Measurements from ENCODE around the gene RNF26. TPM values are rescaled to one million over a fixed set of nuclear protein-coding genes. Genes with fewer than 3 reads are reported as not detected.

RNF26 gene
- total RNA-seq, 1 experiment from 2014 or later = 90.6 TPM

DNA sequence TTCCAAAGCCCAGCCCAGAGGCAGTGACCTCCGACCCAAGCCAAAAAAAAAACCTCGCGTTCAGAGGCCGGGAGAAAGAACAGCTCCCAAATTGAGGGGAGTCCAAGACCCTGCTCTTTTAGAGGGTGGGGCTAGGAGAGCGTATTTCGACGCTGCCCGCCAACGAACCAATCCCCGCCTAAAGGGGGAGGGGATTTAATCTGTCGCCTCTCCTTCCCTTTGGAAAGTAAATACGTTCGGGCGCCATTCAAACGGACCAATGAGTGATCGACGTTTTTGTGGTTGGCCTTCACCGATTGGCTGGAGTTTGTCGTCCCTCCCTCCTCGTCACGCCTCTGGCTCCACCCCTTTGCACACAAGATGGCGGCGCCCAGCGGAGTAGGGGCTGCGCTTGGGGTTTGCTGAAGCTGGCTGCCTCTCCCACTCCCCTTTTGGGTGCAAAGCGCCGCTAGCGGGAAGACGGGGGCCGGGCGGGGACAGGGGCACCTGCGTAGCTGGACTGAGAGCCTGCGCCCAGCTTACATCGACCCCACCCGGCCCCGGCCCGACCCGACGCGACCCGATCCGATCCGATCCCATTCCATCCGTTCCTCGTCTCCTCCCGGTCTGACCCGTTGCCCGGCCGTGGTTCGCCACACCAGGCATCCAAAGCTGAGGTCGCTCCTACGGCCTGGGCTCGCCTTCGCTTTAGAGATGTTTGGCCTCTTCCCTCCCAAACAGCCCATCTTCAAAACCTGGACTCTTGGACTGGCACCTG lies at the start of gene RNF26 (continued):
- TF ChIP-seq, protein P1, sequence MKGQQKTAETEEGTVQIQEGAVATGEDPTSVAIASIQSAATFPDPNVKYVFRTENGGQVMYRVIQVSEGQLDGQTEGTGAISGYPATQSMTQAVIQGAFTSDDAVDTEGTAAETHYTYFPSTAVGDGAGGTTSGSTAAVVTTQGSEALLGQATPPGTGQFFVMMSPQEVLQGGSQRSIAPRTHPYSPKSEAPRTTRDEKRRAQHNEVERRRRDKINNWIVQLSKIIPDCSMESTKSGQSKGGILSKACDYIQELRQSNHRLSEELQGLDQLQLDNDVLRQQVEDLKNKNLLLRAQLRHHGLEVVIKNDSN (CRISPR knock-in tag; IDR thresholded peaks at IDR 0.05) = peak; percentile 35; the same call in 1 of the 2 replicates
- TF ChIP-seq, protein P2, sequence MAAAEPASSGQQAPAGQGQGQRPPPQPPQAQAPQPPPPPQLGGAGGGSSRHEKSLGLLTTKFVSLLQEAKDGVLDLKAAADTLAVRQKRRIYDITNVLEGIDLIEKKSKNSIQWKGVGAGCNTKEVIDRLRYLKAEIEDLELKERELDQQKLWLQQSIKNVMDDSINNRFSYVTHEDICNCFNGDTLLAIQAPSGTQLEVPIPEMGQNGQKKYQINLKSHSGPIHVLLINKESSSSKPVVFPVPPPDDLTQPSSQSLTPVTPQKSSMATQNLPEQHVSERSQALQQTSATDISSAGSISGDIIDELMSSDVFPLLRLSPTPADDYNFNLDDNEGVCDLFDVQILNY (CRISPR knock-in tag; IDR thresholded peaks at IDR 0.05) = no peak
- TF ChIP-seq, protein P3, sequence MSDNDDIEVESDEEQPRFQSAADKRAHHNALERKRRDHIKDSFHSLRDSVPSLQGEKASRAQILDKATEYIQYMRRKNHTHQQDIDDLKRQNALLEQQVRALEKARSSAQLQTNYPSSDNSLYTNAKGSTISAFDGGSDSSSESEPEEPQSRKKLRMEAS (CRISPR knock-in tag; IDR thresholded peaks at IDR 0.05) = peak; percentile 76
- TF ChIP-seq, protein P4, sequence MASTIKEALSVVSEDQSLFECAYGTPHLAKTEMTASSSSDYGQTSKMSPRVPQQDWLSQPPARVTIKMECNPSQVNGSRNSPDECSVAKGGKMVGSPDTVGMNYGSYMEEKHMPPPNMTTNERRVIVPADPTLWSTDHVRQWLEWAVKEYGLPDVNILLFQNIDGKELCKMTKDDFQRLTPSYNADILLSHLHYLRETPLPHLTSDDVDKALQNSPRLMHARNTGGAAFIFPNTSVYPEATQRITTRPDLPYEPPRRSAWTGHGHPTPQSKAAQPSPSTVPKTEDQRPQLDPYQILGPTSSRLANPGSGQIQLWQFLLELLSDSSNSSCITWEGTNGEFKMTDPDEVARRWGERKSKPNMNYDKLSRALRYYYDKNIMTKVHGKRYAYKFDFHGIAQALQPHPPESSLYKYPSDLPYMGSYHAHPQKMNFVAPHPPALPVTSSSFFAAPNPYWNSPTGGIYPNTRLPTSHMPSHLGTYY (CRISPR knock-in tag; IDR thresholded peaks at IDR 0.05) = no peak
- TF ChIP-seq, protein P5, sequence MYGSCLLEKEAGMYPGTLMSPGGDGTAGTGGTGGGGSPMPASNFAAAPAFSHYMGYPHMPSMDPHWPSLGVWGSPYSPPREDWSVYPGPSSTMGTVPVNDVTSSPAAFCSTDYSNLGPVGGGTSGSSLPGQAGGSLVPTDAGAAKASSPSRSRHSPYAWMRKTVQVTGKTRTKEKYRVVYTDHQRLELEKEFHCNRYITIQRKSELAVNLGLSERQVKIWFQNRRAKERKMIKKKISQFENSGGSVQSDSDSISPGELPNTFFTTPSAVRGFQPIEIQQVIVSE (CRISPR knock-in tag; IDR thresholded peaks at IDR 0.05; ENCODE audit: borderline replicate concordance) = no peak
- TF ChIP-seq, protein P6, sequence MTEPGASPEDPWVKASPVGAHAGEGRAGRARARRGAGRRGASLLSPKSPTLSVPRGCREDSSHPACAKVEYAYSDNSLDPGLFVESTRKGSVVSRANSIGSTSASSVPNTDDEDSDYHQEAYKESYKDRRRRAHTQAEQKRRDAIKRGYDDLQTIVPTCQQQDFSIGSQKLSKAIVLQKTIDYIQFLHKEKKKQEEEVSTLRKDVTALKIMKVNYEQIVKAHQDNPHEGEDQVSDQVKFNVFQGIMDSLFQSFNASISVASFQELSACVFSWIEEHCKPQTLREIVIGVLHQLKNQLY (CRISPR knock-in tag; IDR thresholded peaks at IDR 0.05) = no peak
- TF ChIP-seq, protein P7, sequence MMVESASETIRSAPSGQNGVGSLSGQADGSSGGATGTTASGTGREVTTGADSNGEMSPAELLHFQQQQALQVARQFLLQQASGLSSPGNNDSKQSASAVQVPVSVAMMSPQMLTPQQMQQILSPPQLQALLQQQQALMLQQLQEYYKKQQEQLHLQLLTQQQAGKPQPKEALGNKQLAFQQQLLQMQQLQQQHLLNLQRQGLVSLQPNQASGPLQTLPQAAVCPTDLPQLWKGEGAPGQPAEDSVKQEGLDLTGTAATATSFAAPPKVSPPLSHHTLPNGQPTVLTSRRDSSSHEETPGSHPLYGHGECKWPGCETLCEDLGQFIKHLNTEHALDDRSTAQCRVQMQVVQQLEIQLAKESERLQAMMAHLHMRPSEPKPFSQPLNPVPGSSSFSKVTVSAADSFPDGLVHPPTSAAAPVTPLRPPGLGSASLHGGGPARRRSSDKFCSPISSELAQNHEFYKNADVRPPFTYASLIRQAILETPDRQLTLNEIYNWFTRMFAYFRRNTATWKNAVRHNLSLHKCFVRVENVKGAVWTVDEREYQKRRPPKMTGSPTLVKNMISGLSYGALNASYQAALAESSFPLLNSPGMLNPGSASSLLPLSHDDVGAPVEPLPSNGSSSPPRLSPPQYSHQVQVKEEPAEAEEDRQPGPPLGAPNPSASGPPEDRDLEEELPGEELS (CRISPR knock-in tag; IDR thresholded peaks at IDR 0.05) = no peak
- TF ChIP-seq OVOL2 (CRISPR knock-in tag; IDR thresholded peaks at IDR 0.05; ENCODE audit: borderline replicate concordance) (no peak), SOX15 (CRISPR knock-in tag; IDR thresholded peaks at IDR 0.05) (no peak), NR1H2 (CRISPR knock-in tag; IDR thresholded peaks at IDR 0.05) (no peak), ZNF138 (CRISPR knock-in tag; conservative IDR thresholded peaks at IDR 0.05) (no peak), FOXK1 (CRISPR knock-in tag; IDR thresholded peaks at IDR 0.05) (peak; percentile 86), ZNF232 (CRISPR knock-in tag; IDR thresholded peaks at IDR 0.05) (peak; percentile 56; the same call in 1 of the 2 replicates), RELA (CRISPR knock-in tag; IDR thresholded peaks at IDR 0.05; ENCODE audit: borderline replicate concordance) (0 out of 2 replicates have a peak, but pooled peaks have one; percentile 31), IRF2 (CRISPR knock-in tag; IDR thresholded peaks at IDR 0.05; ENCODE audit: borderline replicate concordance, low read depth) (no peak), GABPB1 (CRISPR knock-in tag; IDR thresholded peaks at IDR 0.05) (no peak; the same call in 1 of the 2 replicates)
- TF ChIP-seq, protein P8, sequence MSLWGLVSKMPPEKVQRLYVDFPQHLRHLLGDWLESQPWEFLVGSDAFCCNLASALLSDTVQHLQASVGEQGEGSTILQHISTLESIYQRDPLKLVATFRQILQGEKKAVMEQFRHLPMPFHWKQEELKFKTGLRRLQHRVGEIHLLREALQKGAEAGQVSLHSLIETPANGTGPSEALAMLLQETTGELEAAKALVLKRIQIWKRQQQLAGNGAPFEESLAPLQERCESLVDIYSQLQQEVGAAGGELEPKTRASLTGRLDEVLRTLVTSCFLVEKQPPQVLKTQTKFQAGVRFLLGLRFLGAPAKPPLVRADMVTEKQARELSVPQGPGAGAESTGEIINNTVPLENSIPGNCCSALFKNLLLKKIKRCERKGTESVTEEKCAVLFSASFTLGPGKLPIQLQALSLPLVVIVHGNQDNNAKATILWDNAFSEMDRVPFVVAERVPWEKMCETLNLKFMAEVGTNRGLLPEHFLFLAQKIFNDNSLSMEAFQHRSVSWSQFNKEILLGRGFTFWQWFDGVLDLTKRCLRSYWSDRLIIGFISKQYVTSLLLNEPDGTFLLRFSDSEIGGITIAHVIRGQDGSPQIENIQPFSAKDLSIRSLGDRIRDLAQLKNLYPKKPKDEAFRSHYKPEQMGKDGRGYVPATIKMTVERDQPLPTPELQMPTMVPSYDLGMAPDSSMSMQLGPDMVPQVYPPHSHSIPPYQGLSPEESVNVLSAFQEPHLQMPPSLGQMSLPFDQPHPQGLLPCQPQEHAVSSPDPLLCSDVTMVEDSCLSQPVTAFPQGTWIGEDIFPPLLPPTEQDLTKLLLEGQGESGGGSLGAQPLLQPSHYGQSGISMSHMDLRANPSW (CRISPR knock-in tag; conservative IDR thresholded peaks at IDR 0.05; ENCODE audit: low read depth) = no peak
- TF ChIP-seq, protein P9, sequence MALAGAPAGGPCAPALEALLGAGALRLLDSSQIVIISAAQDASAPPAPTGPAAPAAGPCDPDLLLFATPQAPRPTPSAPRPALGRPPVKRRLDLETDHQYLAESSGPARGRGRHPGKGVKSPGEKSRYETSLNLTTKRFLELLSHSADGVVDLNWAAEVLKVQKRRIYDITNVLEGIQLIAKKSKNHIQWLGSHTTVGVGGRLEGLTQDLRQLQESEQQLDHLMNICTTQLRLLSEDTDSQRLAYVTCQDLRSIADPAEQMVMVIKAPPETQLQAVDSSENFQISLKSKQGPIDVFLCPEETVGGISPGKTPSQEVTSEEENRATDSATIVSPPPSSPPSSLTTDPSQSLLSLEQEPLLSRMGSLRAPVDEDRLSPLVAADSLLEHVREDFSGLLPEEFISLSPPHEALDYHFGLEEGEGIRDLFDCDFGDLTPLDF (CRISPR knock-in tag; IDR thresholded peaks at IDR 0.05) = no peak
- TF ChIP-seq, protein P10, sequence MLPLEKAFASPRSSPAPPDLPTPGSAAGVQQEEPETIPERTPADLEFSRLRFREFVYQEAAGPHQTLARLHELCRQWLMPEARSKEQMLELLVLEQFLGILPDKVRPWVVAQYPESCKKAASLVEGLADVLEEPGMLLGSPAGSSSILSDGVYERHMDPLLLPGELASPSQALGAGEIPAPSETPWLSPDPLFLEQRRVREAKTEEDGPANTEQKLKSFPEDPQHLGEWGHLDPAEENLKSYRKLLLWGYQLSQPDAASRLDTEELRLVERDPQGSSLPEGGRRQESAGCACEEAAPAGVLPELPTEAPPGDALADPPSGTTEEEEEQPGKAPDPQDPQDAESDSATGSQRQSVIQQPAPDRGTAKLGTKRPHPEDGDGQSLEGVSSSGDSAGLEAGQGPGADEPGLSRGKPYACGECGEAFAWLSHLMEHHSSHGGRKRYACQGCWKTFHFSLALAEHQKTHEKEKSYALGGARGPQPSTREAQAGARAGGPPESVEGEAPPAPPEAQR (CRISPR knock-in tag; IDR thresholded peaks at IDR 0.05) = no peak
- TF ChIP-seq, protein P11, sequence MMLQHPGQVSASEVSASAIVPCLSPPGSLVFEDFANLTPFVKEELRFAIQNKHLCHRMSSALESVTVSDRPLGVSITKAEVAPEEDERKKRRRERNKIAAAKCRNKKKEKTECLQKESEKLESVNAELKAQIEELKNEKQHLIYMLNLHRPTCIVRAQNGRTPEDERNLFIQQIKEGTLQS (CRISPR knock-in tag; conservative IDR thresholded peaks at IDR 0.05) = no peak
